Measurements from ENCODE around the gene CHCHD6.

DNA sequence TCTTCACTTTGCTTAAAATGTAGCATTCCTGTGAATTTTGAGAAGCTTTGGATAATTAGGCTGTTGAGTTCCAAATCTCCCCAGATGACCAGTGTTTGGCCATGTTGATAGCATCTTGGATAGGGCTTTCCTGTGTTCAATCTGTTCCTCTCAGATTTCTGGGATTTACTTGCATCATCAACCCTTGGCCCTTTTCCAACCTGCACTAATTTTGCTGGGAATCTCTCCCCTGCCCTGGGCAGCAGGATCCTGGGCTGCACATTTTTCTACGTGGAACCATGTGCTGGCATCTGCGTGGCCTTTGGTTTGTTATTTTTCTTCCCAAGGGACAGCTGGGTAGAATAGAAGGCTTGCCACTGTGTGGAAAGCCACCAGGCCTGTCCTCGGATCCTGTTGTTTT, 203.5 kb downstream of the CHCHD6 start:
- TF ChIP-seq ZFX (IDR thresholded peaks at IDR 0.05): no peak
- TF ChIP-seq, protein P1, sequence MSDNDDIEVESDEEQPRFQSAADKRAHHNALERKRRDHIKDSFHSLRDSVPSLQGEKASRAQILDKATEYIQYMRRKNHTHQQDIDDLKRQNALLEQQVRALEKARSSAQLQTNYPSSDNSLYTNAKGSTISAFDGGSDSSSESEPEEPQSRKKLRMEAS (IDR thresholded peaks at IDR 0.05): no peak
- TF ChIP-seq, protein P2, sequence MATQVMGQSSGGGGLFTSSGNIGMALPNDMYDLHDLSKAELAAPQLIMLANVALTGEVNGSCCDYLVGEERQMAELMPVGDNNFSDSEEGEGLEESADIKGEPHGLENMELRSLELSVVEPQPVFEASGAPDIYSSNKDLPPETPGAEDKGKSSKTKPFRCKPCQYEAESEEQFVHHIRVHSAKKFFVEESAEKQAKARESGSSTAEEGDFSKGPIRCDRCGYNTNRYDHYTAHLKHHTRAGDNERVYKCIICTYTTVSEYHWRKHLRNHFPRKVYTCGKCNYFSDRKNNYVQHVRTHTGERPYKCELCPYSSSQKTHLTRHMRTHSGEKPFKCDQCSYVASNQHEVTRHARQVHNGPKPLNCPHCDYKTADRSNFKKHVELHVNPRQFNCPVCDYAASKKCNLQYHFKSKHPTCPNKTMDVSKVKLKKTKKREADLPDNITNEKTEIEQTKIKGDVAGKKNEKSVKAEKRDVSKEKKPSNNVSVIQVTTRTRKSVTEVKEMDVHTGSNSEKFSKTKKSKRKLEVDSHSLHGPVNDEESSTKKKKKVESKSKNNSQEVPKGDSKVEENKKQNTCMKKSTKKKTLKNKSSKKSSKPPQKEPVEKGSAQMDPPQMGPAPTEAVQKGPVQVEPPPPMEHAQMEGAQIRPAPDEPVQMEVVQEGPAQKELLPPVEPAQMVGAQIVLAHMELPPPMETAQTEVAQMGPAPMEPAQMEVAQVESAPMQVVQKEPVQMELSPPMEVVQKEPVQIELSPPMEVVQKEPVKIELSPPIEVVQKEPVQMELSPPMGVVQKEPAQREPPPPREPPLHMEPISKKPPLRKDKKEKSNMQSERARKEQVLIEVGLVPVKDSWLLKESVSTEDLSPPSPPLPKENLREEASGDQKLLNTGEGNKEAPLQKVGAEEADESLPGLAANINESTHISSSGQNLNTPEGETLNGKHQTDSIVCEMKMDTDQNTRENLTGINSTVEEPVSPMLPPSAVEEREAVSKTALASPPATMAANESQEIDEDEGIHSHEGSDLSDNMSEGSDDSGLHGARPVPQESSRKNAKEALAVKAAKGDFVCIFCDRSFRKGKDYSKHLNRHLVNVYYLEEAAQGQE (IDR thresholded peaks at IDR 0.05; ENCODE audit: low read depth): no peak
- TF ChIP-seq POLR2A (IDR thresholded peaks at IDR 0.05; ENCODE audit: borderline replicate concordance, extremely low read depth, insufficient read depth, insufficient read length): no peak

Measured in HCT116 (cell line).